HEK293T (cell line): Measurements from ENCODE around the gene LGALS1.

Experiments used
- FOXM1 ChIP-seq: fragments of 450-650 bp; IDR thresholded peaks from 2 replicates; pipeline ENCODE4 v1.6.1; 2017; ENCODE audit warnings: mild to moderate bottlenecking, borderline replicate concordance
- NFRKB ChIP-seq: fragments of 450-650 bp; IDR thresholded peaks from 2 replicates; pipeline ENCODE4 v1.6.1; 2016; ENCODE audit warnings: mild to moderate bottlenecking, moderate library complexity

- no peak for TF ChIP-seq FOXM1
- no peak for TF ChIP-seq NFRKB
Measured at GRCh38 chr22:37650463-37651136, 24.8 kb upstream of the LGALS1 start.
